OCI-LY7 (cell line): ENCODE measurements around the gene TOP2A.

ENCODE experiments used
- CTCF ChIP-seq: fragments of 200-600 bp; sonication (generic); conservative IDR thresholded peaks from 2 replicates; pipeline ENCODE4 v1.5.1; 2014; ENCODE audit warnings: mild to moderate bottlenecking, antibody characterized with exemption, low read length, moderate library complexity, mixed read lengths
- EZH2phosphoT487 ChIP-seq: fragments of 200-600 bp; sonication (generic); IDR thresholded peaks from 2 replicates; pipeline ENCODE4 v1.6.1; 2018; ENCODE audit warnings: low read depth, borderline replicate concordance, mild to moderate bottlenecking, mixed run types, antibody characterized with exemption, low read length, moderate library complexity, mixed read lengths

- TF ChIP-seq CTCF (no peak), EZH2phosphoT487 (no peak)
Observed at GRCh38 chr17:40461732-40462342, 44.1 kb upstream of the TOP2A start.
